Measurements from ENCODE around the gene FYTTD1. TPM values are rescaled to one million over a fixed set of nuclear protein-coding genes. Genes with fewer than 3 reads are reported as not detected.

Gene FYTTD1
- total RNA-seq, 1 donor from 2014 or later, result 89.1 TPM

DNA sequence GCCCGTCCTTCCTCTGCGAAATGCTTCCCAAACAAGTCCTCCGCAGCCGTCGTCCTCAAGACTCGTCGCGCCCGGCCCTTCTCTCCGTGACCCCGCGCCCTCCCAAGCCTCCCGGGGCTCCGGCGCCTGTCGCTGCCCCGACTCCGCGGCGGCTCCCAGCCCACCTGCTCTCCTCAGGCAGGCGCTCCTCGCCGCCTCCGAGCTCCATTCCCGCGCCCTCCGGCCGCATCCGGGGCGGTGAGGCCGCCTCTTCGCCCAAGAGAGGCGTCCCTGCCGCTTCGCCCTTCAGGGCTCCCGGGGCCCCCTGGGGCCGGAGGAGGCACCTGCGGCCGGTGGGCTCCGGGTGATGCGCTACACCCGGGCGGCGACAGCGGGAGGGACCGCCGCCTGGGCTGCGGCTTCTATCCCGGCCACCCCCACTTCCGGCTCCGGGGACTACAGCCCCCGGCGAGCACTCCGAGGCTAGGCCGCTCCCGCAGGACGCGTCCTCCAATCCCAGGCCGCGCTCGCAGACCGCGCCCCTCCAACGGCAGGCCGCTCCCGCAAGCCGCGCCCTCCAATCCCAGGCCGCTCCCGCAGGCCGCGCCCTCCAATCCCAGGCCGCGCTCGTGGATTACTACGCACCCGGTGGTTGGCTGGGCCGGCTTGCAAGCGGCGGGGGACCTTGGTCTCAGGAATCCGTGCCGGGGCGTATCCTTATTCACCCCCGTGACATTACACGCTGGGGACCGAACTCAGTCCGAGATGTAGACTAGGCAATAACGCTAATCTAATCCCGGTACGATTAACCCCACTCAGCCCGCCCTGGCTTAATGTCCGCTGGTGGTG lies 13.0 kb upstream of the FYTTD1 start, which contains the start of gene RUBCN:
Gene RUBCN (minus strand): TSS at position 414 of the 828 bp plus-strand sequence. CDS start 185 bp downstream, at position 229.
- H3K79me2 ChIP-seq (ENCODE audit: insufficient read depth, low read length), result peaks cover 43% of the 10 kb centered on the region
- peak within 1 kb of the TSS; percentile 90 for H3K27ac Mint-ChIP-seq (ENCODE audit: unreplicated experiment)
- H3K9ac ChIP-seq (ENCODE audit: low read length), result peak within 1 kb of the TSS; percentile 85
- TF ChIP-seq EZH2 (IDR thresholded peaks at IDR 0.05; ENCODE audit: insufficient read depth, low read length) (no peak), CTCF (IDR thresholded peaks at IDR 0.05; ENCODE audit: insufficient read depth, low read depth, low read length) (no peak)
- no peak for FAIRE-seq
- H3K36me3 ChIP-seq (ENCODE audit: insufficient read depth, low read length), result peaks cover 2% of the 10 kb centered on the region
- H2AFZ ChIP-seq (ENCODE audit: low read depth, low read length), result peak within 1 kb of the TSS; percentile 93
- H4K20me1 ChIP-seq (ENCODE audit: insufficient read depth, low read length), result peaks cover 9% of the 10 kb centered on the region
- no peaks in the 10 kb centered on the region for H3K9me3 Mint-ChIP-seq (ENCODE audit: unreplicated experiment)
- DNase-seq (ENCODE audit: low read depth), result peak; percentile 91
- peaks cover 9% of the 10 kb centered on the region for H3K4me1 Mint-ChIP-seq (ENCODE audit: low read depth, unreplicated experiment)
- no peaks in the 10 kb centered on the region for H3K36me3 Mint-ChIP-seq (ENCODE audit: low read depth, unreplicated experiment)
- H3K27me3 ChIP-seq (ENCODE audit: insufficient read depth, low read length), result no peaks in the 10 kb centered on the region
- H3K27ac ChIP-seq (ENCODE audit: low read depth, low read length), result peak within 1 kb of the TSS; percentile 58
- no peaks in the 10 kb centered on the region for H3K27me3 Mint-ChIP-seq (ENCODE audit: low read depth, unreplicated experiment)
- peaks cover 12% of the 10 kb centered on the region for H3K4me1 ChIP-seq (ENCODE audit: insufficient read depth, low read length)
- H3K4me3 Mint-ChIP-seq (ENCODE audit: unreplicated experiment), result peak within 1 kb of the TSS; percentile 98
- peak within 1 kb of the TSS; percentile 85 for H3K4me3 ChIP-seq (ENCODE audit: insufficient read depth, low read depth, low read length)
- H3K4me2 ChIP-seq (ENCODE audit: low read length), result peak within 1 kb of the TSS; percentile 96
- H3K9me3 ChIP-seq (ENCODE audit: insufficient read depth, low read depth, low read length), result no peaks in the 10 kb centered on the region

GRCh38 chr3:197737319-197737649 lies 12.4 kb upstream of the FYTTD1 start:
- no peak for TF ChIP-seq CTCF (IDR thresholded peaks at IDR 0.05; ENCODE audit: insufficient read depth, low read depth, low read length)
- no peak for TF ChIP-seq EZH2 (IDR thresholded peaks at IDR 0.05; ENCODE audit: insufficient read depth, low read length)
- FAIRE-seq (no peak), DNase-seq (ENCODE audit: low read depth) (no peak)
- Mint-ChIP-seq H3K9me3 (ENCODE audit: unreplicated experiment) (no peaks in the 10 kb centered on the region), H3K4me3 (ENCODE audit: unreplicated experiment) (peak overlapping the region; percentile 89), H3K4me1 (ENCODE audit: low read depth, unreplicated experiment) (peaks cover 9% of the 10 kb centered on the region), H3K27ac (ENCODE audit: unreplicated experiment) (peak overlapping the region; percentile 89), H3K27me3 (ENCODE audit: low read depth, unreplicated experiment) (no peaks in the 10 kb centered on the region), H3K36me3 (ENCODE audit: low read depth, unreplicated experiment) (no peaks in the 10 kb centered on the region)
- H3K4me3 ChIP-seq (ENCODE audit: insufficient read depth, low read depth, low read length), result peak overlapping the region; percentile 85
- H3K79me2 ChIP-seq (ENCODE audit: insufficient read depth, low read length), result peaks cover 38% of the 10 kb centered on the region
- peak overlapping the region; percentile 93 for H2AFZ ChIP-seq (ENCODE audit: low read depth, low read length)
- peak overlapping the region; percentile 85 for H3K9ac ChIP-seq (ENCODE audit: low read length)
- H3K27me3 ChIP-seq (ENCODE audit: insufficient read depth, low read length), result no peaks in the 10 kb centered on the region
- H3K4me2 ChIP-seq (ENCODE audit: low read length), result peak overlapping the region; percentile 96
- peaks cover 2% of the 10 kb centered on the region for H3K36me3 ChIP-seq (ENCODE audit: insufficient read depth, low read length)
- peaks cover 12% of the 10 kb centered on the region for H3K4me1 ChIP-seq (ENCODE audit: insufficient read depth, low read length)
- H4K20me1 ChIP-seq (ENCODE audit: insufficient read depth, low read length), result peaks cover 6% of the 10 kb centered on the region
- H3K9me3 ChIP-seq (ENCODE audit: insufficient read depth, low read depth, low read length), result no peaks in the 10 kb centered on the region
- peak overlapping the region; percentile 58 for H3K27ac ChIP-seq (ENCODE audit: low read depth, low read length)
